HG03108 (cell line): ENCODE results near the gene RND3.
A peak's percentile ranks its signal among the peaks of the same experiment; 100 is the strongest.

Source experiments
- ATAC-seq: cut with Tn5 transposase; IDR thresholded peaks from one replicate; pipeline ENCODE4 v1.9.1; 2021; ENCODE audit warnings: moderate library complexity; ENCODE audit not compliant: unreplicated experiment

RND3 gene, protein sequence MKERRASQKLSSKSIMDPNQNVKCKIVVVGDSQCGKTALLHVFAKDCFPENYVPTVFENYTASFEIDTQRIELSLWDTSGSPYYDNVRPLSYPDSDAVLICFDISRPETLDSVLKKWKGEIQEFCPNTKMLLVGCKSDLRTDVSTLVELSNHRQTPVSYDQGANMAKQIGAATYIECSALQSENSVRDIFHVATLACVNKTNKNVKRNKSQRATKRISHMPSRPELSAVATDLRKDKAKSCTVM

DNA sequence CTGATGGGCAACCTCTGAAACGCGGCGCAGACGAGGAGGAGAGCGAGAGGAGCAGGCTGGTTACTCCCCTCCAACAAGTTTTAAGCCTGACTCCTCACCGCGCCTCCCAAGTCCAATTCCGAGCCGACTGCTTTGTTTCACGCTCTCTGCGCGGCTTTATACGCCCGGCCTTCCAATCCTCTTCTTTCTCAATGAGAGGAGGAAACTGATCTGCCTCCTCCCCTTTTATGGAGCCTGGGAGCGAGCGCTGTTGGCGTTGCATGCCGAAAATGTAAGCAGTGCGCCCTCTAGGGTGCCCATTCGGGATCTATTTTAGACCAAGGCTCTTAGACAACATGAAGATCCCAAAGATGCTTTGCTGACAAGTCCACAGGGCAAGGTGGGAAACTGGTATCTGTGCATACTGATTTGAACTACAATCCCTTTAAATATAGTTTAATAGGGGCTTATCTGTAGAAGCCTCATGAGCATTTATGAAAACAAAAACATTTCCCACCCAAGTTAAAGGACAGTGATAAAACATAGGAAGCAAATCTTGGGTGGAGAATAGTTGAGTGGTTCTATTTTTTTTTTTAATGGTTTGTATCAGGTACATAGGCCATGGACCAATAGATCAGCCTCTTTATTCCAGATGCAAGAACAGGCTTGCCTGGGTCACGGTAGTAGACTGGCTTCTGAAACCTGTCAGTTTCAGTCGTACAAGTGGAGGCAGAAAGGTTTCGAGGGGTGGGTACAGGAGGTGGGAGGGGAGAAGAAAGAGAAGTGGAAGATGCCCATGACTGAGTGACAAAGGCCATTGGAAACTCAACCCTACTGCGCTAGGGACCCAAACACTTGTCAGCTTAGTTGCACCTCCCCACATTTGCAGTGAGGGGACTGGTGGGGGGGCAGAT, at the start of gene RND3:
RND3 (minus strand) TSS at position 131 of the 893 bp plus-strand sequence. CDS start 250 bp downstream, outside the sequence.
- ATAC-seq = peak; percentile 79

DNA sequence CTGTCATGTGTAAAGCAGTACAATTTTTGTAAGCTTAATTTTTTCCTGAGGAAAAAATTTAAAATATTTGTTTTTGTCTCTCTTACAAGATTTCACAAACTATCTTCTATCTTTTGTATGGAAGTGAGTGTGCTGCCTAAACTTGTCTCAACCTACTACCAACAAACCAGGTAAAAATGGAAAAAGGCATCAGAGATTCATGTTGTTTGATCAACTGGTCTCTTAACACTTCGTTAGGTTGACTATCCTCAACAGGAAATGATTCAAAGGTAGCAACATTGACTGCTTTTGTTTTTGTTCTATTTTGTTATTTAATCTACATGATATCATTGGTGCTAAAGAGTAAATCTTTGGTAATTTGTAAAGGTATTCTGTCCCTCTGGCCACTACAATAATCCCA, 47.7 kb upstream of the RND3 start:
- ATAC-seq = no peak

DNA sequence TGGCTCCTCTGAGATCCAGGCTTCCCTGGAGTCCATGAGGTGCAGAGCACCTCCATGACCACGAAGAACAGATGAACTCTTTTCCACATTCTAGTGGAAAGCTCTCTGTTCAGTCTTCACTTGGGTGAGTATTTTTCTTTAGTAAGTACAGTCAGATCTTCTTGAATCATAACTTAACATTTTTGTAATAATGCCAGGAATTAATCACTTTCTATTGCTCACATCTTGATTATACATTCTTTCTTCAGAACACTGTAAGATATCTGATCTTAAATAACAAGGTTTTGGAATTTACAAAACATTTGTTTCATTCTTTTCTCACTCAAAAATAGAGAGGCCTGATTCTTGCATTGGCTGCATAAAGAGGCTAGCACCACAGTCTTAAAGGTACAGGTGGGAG, 45.4 kb upstream of the RND3 start:
- ATAC-seq = no peak

DNA sequence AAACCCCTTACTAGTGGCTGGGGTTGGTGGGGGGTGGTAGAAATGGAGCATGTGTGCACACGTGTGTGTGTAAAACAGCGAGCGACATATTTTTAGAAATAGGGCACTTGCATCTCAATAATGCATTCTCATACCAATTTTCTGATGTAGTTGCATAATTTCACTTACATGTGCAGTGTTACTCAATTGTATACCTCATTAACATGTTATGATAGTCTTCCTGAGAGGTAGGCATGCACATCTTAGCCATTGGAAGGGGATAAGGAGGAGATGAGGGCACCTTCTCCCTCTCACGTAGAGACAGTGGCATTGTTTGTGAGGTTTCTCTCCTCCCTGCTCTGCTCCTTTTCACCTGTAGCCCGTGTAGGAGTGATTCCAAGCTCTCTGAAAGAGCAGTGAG, 44.6 kb upstream of the RND3 start:
- ATAC-seq = no peak

DNA sequence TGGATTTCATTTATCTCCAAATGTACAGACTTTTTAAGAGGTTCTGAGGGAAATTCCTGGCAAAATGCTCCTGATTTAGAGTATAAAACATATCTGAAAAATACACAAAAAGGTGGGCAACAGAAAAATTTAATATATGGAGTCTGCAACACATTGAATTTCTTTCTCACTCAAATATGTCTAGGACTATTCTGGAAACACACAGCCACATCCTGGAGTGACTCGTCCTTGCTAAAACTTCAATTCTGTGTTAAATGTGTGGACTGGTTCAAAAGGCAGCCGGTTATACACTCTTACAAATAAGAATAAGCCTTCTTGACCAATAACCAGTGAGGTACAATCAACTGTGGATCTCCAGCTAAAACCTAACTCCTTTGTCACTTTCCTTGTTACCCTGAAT, 44.1 kb upstream of the RND3 start:
- no peak for ATAC-seq

DNA sequence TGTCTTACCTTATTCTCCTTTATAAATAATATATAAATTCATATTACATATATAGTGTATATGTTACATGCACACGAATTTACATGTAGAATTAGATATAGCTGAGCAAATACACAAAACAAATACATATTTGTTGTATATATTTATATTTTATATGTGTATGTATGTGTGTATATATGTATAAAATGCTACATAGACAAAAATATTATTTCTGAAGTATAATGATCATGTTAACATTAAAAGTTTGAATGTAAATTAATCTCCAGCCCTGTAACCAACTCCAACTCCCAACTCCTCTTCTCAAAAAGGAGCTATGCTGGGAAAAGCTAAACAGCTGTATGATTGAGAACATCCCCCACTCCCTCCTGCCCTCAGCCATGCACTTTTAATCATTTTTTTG, 42.7 kb upstream of the RND3 start:
- ATAC-seq = no peak

DNA sequence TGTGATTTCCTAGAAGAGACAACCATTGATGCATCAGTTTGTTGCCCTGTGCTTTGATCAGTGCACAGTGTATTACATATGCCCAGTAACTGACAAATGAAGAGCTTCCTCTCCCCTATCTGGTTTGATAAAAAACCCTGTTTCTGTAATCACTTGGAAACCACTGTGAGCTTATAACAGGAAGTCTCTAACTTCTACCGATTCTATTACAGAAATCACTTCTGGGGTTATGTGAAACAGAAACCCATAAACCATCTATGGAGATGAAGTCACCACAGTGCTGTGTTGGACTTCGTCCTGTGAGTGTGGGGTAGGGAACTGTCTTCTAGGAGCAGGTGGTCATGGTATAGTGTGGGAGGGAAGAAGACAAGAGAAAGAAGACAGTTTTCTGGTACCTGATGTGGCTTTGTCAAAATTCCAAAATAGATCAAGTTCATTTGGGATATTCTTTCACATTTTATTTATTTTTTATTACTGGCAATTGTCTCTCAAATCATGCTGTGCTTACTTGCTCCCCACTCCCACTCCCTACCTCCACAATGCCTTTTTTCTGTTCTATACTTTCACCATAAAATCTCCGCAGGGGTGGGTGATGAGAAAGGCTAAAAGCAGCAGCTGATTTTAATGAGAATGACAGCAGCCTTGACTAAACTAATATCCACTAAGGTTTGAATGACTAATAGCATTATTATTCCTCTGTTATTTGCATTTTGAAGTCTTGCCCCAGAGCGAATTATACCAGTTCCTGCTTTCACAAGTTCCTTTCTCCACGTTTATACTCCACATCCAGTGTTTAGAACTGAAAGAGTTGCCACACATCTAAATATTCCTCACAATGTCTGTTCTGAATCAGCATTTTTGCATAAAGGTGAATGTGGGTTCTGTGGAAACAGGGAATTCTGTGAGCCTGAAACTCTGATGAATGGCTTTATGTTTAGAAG, 41.7 kb upstream of the RND3 start:
- ATAC-seq = peak; percentile 81

DNA sequence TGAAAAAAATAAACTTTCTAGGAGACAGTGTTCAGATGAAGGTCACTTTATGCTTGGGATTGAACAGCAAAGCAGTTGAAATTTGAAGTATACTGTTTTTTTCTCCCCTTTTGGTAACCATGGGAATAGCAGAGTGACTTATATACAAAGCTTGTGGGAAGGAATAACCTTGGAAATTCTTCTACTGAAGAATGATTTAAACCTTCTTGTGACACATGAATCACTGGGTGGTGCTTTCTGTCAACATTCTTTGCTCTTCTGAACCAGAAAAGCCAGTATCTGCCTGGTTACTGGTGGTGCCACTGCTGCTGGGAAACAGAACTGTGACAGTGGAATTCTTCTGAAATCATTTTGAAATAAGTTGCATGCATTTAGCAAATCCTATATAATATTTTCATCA, 39.4 kb upstream of the RND3 start:
- no peak for ATAC-seq

DNA sequence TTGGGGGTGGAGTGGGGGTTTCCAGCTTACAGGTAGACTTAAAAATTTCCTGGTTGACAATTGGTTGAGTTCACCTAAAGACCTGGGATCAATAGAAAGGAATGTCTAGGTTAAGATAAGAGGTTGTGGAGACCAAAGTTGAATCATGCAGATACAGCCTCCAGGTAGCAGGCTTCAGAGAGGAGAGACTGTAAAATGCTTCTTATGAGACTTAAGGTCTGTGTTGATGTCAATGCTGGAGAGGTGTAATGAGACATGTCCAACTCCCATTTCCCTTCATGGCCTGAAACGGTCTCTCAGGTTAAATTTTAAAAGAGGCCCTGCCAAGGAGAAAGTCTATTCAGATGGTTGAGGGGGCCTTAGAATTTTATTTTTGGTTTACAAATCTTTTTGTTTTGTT, 38.5 kb upstream of the RND3 start:
- no peak for ATAC-seq

DNA sequence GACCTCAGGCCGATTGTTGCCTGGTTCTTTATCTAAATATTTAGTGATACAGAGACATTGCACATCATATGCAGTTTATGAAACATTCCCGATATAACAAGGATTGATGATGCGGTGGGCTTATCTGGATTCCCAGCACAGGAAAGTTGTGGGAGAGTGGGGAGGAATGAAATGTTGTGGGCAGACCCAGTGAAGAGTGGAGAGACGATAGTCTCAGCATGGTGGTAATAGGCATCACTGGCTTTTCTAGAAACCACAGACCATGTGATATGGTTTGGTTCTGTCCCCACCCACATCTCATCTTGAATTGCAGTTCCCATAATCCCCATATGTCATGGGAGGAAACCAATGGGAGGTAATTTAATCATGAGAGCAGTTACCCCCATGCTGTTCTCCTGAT, 34.8 kb upstream of the RND3 start:
- ATAC-seq = no peak

DNA sequence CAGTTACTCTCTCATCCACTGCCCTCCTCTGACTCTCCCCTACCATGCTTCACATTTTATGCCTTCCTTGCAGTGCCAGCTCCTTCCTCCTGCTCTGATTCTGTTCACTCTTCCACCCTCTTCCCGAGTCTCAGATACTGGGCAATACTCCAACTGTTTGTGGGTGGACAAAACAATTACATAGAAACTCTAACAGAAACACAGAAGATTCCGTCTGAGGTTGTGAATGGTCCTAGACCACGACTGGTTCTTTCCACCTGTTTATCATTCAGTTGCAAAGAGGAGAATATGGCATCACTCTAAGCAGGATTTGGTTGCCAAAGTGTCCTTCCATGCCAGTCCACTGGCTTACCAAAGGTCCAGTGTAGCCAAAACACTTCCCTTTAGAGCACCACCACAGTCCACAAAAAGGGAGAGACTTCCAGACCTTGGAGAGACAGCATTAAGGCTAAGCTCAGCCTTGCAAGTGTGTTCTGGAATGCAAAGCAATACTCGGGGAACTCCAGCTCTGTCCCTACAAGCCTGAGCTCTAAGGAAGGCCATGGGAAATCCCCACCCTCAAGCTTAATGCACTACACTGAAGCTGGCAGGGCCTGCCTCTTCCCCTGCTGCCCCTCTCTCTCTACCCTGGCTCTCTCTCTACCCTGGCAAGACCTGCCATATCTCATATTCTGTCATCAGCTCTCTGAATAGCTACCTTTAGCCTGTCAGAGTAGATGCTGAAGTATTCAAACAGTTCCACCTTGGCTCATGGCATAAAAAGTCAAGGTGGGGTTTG, 33.6 kb upstream of the RND3 start:
- no peak for ATAC-seq

DNA sequence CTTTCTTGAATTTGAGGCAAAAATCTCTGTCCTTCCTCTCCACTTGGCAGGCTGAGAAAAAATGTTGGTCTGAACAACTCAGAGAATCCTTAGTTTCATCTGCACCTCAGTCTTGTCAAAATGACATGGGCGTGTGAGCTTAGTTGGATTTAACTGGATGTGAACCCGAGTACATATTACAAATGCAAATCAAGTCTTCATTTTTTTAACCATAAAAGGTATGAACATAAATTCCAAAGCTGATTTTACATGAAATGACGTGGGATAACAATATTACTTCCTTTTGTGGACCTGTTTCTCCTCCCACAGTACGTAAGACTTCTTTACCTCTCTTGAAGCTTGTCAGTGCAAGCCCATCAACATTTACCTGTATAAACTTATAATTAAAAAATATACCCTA, 32.6 kb upstream of the RND3 start:
- no peak for ATAC-seq

DNA sequence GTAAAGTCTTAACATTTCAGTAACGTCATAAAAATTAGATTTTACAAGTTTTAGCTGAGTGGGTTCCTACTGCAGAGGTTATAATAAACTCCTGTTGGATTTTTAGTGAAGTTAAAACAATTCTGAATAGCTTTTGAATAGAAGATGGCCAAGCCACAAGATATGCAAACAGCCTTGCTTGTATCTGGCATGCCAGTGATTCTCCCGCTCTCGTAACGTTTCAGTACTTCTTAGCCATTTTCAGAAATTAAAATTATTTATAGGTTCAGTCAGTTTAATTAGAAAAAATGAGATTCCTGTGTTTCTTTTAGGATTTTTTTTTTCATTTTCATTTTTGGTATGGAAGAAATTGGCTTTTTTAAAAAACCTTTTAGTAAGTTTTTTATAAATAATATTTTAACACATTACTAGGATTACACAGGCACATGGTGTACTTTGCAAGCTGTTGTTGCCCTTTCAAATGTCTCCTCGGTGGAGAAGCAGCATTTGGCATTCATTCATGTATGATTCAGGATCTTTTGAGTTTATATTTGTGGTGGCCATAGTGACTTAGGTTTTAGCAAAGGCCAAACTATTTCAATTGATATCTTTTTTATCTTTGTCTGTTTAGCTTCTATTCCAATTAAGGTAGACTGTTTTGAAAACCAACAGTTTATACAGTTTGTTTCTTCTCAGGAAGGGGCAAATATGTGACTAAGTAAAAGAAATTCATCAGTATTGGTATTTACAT, 30.6 kb upstream of the RND3 start:
- ATAC-seq = no peak

DNA sequence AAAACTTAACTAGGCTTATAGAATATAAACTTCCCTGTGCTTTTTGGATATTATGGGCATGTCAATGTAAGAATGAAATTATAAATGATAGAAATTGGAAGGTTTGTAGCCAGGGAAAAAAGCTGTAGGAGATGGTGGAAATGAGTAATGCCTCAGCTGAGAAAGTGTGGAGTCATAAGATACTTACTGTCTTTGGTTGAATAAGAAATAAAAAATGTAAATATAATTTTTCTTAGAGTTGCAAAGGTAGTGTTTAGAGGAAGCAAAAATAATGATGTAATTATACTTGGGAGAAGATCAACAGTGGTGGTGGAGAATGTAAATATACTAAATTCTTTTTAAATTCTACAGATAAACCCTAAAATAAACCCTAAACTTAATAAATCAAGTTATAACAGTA, 26.2 kb upstream of the RND3 start:
- ATAC-seq = no peak

DNA sequence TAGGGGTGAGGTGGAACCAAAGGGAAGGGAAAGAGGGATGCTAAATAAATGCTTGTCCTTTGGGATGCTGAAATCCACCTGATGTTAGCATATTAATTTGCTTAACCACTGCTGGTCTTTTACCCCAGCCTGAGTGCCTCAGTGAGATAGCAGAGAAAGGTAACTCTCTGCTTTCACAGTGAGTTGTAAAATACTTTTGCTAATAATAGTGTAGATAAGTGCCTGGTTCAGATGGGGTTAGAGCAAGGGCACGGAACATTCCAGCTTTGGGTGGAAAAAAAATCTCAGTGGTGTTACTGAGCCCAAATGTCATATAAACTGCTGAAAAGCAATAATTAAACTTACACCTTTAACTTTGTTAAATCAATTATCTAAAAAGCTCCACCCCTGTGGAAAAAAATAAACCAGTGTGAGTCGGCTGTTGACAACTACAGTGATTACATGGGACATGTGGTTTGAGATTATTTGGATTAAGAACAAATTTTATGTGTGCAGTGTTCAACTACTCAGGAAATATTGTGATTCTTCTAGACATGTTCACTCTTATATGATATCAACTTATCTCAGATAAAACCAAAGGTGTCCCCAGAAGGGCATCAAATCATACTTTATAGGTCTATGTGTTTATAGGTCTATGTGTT, 21.1 kb upstream of the RND3 start:
- ATAC-seq = no peak

DNA sequence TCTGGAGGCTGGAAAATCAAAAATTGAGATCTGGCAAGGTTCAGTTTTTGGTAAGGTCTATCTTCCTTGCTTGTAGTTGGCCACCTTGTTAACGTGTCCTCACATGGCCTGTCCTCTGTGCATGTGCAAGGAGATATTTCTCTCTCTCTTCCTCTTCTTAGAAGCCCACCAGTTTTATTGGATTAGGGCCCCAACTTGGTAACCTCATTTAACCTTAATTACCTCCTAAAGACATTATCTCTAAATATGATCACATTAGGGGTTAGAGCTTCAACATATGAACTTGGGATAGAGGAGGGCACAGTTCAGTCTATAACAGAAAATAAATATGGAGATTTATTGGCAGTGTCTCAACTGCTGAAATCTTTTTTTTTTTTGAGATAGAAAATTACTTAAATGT, 19.6 kb upstream of the RND3 start:
- no peak for ATAC-seq

DNA sequence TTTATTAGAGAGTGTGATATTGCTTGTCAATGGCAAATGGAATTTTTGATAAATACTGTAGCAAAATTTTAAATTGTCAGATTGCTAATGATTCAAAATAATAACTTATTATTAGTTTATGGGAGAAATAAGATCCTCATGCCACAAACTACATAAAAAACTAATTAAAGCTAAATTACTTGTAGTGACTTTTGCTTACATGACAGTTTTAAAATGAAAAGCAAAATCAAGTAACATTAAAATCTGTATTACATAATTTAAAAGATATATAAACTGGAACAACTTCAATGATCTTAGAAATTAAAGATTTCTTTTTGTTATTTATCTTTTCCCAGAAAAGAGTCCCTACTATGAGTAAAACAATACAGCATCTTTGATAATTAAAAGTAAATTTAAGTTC, 17.7 kb upstream of the RND3 start:
- no peak for ATAC-seq

DNA sequence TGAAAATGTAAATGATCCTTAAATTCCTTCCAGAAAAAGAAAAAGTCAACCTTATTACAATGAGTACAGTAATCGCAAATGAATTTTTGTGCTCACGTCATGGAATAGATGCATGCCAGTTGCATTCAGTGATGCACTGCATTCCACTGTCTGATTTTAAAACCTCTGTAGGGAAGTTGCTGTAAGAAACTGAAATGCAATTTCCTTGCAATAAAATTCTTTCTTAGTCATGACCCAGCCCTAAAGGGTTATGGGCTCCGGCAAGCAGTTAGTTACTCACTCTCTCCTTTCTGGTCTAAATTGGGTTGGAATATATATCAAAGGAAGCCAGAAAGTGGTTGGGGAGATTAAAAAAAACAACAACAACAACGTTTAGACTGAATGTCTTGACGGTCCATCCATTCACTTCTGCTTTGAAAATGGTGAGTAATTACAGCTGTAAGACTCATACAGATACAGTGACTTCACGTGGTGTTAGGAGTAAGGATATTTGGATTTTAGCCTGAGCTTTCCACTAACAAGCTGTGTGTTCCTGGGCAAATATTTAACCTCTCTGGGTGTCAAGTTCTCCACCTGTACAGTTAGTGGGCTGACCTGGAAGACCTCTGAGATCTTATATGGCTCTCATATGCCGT, 8.6 kb upstream of the RND3 start:
- ATAC-seq = no peak

DNA sequence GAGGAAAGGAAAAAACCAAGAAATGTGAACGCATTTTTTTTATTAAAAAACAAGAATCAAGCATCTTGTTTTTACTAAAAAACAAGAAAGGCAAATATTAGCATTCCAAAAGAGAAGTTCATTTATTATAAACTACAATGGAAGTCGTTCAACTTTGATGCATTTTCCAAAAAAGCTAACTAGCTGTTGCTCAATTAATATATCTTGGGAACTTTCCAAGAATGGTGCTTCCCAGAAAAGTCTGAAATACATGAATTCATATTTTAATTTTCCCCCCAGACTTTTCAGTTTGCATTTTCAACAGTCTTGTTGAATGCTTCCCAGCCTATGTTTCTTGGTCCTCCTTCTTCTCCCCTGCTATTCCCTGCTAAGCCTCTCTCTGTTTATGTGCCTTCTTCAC, 7.5 kb upstream of the RND3 start:
- ATAC-seq = no peak
